NCI-H2196 (cell line): ENCODE measurements around the gene FAM20C.

Experiments
- DNase-seq: peaks from one replicate; lab custom pipeline; 2025; ENCODE audit not compliant: unreplicated experiment; lab: John Stamatoyannopoulos, UW

FAM20C gene

DNA sequence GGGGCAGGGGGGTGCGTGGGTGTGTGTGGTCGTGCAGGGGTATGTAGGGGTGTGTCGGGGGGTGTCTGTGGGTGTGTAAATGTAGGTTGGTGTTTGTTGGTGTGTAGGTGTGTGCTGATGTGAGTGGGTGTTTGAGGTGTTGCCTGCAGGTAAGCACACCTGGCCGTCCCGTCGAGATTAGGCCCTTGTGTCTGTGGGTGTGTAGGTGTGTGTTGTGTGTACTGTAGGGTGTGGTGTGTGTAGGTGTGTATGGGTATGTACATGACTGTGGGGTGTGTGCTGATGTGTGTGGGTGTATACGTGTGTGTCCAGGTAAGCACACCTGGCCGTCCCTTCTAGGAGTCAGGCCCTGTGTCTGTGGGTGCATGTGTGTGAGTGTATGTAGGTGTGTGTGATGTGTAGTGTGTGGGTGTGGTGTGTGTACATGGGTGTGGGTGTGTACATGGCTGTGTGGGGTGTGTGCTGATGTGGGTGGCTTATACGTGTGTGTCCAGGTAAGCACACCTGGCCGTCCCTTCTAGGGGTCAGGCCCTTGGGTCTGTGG lies 15.8 kb downstream of the FAM20C start:
- no peak for DNase-seq

DNA sequence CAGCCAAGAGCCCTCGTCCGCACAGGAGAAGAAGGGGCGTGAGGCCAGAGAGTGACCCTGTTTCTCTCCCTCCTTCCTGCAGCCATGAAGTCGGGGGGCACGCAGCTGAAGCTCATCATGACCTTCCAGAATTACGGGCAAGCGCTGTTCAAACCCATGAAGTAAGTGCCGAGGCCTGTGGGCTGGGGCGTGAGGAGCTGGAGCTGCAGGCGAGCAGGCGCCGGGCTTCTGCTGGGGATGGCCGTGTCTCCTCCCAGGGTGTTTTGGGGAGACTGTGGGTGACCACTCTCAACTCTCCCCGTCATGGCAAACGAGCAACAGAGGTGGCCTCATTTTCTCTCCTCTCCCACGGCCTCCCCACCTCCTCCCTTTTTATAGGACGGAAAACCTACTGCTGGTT lies 16.4 kb downstream of the FAM20C start:
- no peak for DNase-seq

DNA sequence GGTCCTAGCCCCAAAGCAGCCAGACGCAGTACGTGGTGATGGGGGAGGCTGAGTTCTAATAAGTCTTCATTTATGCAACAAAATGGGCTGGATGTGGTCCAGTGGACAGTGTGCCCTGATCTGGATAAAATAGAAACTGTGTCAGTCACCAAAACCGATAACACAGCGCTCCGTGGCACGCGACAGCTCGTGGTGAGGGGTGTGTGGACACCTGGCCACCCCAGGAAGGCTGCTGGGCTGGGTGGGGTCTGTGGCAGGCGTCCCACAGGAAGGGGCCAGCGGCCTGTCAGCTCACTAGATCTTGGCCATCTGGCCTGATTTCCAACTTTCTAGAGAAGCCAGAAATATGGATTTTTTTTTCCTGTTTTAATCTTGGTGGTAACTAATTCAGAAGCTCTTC lies 17.0 kb downstream of the FAM20C start:
- no peak for DNase-seq

DNA sequence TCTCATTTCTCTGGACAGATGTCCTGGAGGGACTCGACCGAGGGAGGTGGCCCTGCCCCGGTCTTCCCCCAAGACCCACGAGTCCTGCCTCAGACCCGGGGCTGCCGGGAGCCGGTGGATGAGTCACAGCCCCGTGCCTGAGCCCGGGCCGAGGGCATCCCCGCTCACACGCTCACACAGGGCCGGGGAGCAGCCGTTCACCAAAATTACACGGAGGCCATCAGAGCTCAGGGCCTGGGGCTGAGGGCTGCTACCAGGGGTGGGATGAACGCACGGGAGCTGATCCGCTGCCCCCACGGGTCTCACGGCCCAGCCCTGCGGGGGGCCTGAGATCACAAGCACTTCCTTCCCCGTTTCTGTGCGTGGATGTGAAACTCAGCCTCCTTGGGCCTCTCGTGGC lies 17.5 kb downstream of the FAM20C start:
- DNase-seq = no peak

DNA sequence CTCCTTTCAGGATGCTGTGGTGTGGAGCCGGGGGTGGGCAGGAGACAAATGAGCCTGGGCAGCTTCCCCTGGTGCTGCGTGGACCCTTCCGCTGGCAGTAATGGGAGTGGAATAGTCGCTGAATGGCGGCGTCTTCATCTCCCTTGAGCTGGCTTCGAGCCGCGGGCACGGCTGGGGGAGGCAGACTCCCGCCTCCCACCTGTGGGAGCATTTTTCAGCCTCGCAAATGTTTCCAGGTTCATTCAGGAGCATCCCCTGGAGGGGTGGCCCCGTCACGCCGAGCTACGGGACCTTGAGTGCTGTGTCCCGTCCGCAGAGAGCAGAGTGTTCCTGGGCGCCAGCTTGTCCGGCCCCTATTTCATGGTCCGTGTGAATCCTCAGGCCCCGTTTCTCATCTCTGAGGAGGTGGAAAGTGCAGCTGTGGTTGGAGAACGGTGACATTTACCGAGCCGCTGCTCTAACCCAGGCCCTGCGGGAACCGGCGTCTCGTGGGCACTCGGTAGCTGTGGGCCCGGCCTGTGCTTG lies 18.1 kb downstream of the FAM20C start:
- no peak for DNase-seq

DNA sequence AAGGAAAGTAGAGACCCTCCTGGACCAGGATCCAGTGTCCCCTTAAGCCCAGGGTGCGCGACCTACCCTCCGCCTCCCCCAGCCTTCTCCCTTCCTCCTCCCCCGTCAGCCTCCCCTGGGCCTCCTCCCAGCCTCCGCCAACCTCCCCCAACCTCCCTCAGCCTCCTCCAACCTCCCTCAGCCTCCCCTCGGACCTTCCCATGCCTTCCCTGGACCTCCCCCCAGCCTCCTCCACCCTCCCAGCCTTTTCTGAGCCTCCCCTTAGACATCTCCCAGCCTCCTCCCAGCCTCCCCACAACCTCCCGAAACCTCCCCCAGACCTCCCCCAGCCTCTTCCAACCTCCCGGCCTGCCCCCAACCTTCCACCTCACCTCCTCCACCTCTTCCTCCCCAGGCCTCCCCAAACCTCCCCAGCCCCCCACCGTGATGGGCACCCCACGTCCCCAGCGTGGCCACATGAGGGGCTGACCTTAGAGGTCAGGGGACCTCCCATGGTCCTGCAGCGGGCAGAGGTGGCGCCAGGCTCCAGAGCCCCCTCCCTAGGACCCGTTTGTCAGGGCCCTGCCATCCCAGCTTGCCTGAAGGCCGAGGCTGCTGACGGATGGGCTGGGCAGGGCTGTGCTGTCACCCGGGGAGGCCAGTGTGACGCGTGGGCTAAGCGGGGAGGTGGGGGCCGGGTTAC lies 18.8 kb downstream of the FAM20C start:
- DNase-seq = no peak

DNA sequence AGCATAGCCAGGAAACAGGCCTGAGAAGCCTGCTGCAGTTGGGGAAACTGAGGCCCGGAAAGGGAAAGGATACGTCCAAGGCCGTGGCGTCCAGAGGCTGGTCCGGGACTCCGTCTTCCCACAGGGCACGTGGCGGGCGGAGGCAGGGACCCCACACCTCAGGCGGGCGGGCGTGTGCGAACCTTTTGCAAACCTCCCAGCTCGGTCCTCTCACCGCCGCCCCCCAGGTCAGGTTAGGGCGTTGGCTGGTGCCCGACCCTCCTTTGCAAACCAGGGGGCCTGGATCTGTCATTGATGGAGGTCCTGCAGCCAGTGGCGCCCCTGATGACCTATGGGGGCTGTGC lies 19.3 kb downstream of the FAM20C start:
- no peak for DNase-seq

DNA sequence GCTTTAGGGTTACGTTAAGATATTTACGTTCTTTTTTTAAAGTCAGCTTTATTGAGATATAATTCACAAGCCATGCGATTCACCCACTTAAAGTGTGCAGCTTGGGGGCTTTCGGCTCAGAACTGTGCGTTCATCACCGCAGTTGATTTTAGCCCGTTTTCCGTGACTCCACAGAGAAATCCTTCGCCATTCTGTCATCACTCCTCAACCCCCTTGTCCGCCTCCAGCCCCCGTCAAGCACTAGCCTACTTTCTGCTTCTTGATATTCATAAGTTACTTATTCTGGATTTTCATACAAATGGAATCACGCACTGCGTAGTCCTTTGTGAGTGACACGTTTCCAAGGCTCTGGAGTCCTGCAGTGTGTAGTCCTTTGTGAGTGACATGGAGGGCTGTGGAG lies 20.4 kb downstream of the FAM20C start:
- no peak for DNase-seq

DNA sequence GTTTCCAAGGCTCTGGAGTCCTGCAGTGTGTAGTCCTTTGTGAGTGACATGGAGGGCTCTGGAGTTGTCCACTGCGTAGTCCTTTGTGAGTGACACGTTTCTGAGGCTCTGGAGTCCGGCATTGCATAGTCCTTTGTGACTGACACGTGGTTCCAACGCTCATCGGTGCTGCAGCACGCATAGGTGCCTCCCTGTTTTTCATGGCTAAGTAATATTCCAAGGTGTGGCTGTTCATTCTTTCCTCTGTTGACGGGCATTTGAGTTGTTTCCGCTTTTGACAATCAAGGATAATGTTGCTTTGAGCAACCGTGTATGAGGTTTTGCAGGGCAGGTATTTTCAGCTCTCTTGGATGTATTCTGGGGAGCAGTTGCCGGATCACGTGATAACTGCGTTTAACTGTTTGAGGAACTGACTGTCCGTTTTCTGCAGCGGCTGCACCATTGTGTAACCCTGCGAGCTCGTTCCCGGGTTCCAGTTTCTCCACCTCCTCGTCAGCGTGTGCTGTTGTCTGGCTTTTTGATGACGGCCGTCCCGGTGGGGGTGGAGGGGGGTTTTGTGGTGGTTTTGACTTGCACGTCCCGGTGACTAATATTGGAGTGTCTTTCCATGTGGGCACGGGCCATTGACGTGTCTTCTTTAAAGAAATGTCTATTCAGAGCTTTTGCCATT lies 21.1 kb downstream of the FAM20C start:
- DNase-seq = no peak

DNA sequence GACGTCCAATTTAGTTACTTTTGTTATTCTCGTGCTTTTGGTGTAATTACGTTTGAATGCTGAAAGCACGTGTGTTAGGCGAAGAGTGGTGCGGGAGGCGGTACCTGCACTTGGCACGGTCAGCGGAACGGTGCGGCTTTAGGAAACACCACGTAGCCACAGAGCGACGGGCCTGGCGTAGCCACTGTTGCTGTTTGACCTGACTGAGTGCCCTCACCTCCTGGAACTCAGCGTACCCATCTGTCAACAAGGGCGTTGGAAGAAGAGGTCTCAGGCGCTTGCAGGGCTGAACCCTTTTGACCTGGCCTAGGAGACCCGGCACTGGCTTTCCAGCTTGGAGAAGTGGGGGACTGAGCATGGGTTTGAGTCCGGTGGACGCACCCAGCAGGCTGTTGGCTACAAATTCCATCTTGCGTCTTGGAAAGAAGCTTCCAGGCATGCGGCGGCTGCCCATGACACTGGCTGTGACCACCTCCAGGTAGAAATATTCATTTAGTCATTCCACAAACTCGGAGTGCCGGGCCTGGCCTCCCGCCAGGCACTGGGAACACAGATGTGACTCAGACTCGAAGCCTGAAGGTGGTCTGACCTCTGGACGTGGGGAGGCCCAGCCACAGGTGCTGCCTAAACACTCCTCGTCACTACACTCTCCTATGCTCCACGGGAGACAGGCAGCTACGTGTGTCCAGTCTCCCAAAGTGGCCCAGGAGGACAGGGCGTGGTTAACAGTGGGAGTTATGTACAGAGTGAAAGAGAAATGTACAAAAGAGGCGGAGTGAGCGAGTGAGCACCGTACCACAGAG lies 22.2 kb downstream of the FAM20C start:
- DNase-seq = no peak

DNA sequence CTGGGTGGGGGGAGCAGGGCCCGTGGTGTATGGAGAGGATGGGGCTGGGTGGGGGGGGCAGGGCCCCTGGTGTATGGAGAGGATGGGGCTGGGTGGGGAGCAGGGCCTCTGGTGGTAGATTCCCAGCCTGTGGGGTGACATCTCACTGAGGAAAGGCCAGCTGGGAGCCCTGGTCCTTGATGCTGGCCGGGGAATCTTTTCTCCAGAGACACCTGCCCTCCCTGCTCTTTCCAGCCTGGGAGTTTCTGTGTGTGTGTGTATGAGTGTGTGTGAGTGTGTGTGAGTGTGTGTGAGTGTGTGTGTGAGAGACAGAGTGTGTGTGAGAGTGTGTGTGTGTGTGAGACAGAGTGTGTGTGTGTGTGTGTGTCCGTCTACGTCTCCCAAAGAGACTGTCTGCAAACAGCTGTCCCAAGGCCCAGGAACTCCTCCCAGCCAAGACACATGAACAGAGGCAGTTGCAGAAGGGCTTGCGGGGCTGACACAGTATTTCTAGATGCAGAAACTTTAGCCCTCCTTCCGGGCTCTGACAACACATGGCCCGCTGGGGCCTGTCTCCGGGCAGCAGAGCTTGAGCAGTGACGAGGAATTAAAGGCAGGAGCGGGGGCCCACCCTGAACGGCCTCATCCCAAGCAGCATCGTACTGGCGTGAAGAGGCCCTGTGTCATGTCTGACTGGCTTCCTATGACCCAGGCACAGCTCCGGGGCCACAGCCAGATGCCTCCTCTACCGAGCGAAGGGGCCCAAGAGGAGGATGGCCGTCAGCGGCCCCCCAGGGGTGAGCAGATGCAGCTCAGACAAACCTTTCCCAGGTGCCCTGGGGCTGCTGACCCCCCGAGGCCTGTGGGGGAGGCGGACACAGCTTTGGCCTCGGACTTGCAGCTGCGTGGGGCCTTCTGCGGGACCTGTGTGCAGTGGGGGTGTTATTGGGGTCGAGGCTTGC lies 24.3 kb downstream of the FAM20C start:
- DNase-seq = no peak

DNA sequence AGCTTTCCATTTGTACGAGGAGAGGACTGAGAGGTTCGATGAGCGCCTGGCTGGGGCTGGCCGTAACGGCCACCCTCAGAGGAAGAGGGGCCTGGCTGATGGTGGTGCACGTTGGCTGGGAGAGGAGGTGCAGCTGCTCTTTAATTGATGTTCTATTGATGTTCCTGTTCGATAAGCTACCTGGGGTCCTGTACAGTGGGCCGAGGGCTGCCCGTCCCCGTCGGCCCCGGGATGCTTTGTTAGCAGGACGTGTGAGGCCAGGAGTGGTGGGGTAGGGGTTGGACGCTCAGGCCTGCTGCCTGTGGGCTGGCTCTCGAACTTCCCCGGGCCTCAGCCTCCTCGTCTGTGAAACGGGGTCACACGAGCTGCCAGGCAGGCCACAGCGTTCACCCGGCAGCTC lies 25.4 kb downstream of the FAM20C start:
- no peak for DNase-seq

DNA sequence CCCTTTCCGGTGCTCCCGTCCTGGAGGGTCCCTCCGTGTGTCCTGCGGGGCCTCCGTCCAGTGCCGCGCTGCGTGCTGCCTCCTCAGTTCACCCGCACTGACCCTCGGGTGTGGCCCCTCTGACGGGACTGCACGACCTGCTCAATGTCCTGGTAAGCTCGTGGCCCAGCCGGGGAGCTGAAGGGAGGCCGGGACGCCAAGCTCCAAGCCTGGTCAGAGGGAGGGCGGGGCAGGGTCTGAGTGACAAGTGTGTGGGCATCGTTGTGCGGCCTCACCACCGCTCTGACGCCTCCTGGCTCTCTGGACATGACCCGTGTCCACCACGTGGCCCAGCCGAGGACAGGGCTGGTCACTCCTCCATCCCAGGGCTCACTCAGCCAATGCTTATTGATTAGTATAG lies 25.9 kb downstream of the FAM20C start:
- no peak for DNase-seq

DNA sequence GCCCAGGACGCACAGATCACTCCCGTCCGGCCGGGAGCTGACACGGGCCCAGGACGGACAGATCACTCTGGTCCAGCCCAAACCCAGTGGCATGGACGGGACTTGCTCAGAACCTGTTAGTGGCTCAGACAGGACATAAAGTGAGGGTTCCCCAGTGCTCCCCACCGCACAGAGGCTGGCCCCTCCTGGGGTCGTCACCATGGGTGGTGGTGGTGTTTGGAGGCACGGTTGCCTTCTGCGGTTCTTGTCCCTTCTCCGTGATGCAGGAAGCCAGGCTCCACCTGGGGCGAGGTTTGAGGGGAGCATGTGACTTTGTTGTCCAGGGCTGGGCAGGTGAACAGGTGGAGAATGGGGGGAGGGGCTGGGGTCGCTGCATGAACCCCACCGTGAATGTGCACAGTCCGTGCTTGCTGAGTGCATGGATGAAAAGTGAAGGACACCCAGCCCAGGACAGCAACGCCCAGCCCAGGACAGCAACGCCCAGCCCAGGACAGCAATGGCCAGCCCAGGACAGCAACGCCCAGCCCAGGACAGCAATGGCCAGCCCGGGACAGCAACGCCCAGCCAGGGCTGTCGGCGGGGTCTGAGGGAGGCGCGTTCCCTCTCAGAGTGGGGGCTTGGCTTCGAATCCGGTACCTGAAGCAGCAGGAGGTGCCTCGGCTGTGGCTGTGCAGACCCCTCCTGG lies 26.7 kb downstream of the FAM20C start:
- no peak for DNase-seq

DNA sequence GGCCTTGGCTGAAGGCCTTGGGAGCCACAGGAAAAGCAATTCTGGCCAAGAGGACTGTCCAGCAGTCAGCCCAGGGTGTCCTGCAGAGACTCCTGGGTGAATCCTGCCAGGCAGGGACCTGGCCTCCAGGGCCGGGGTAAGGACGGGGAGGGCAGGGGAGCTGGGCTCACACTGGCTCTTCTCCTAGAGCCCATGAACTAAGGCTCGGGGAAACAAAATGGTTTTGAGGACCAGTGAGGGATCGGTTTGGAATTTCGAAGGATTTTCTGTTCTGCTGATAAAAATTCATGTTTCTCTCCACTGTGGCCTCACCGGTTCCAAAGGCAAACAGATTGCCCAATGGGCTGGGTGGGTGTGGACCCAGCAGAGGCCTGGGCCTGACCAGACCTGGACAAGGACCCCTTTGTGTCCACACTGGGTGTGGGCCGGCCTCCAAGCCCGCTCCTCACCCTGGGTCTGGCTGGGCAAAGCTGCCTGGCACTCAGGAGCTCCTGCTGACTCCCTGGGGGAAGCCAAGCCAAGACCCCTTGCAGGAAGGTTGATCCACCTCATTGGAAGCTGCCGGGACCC lies 27.3 kb downstream of the FAM20C start:
- no peak for DNase-seq

DNA sequence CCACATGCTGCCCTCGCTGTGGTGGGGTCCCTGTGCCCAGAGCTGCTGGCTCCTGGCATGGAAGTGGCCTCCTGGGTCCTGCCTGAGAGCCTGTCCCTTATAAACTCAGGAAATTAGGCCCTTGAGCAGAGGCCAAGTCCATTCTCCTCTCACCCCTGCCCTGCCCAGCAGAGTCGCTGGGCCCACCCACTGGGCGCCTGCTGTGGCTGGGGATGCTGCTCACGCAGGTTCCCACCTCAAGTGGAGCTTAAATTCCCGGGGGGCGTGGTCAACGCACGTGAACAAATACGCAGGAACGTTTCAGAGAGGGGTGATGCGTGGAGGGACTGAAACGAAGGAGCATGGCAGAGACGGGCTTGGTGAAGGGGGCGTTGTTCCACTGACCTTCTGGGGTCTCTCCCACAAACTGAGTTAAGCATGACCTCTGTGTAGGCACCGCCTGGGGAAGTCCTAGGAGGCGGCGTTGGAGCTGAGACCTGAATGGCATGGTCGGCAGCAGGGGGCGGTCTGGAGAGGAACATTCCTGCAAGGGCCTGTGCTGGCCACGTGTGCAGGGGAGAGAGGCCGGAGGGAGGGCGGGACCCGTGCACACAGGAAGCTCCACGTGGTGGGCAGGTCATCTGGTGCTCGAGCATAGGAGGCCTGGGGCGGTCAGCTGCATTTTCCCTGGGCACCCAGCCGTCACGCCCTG lies 27.9 kb downstream of the FAM20C start:
- DNase-seq = no peak

DNA sequence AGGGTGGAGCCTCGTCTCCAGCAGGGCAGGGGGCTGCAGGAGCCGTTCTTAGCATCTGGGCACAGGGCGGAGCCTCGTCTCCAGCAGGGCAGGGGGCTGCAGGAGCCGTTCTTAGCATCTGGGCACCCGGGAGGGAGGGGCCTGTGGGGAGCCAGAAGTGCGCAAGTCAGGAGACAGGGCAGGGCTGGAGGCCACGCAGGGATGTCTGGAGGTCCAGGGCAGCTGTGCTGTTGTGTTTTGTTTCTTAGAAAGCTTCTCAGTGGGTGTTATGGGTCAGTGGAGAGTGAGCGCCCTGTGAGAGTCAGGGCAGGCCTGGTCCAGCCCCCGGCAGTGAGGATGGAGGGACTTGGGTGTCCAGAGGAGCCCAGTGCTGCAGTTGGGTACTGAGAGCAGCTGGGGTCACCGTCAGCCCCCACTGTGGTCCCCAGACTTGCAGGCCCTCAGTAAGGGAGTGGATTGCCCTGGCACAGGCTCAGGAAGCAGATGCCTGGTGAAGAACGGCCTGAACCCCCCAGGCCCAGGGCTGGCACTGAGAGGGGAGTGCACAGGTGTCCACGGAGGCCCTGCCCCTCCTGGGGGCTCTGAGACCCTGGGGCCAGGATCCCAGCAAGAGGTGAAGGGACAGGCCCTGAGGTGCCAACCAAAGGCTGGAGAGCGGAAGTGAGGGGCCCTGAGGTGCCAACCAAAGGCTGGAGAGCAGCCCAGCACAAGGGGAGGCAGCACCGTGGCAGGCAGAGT lies 29.8 kb downstream of the FAM20C start:
- no peak for DNase-seq

DNA sequence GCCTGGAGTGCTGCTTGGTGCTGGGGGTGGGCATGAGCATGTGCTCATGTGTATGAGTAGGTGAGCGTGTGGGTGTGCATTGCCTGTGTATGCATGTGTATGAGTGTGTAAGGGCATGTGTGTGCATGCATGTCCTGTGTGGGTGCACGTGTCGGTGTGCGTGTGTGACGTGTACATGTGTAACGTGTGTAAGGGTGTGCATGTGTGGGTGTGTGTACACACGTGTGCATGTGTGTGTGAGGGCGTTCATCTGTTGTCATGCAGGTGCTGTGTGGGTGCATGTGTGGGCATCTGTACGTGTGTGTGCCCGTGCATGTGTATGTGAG lies 30.3 kb downstream of the FAM20C start:
- DNase-seq = no peak
